K562 (cell line): Measurements from ENCODE around the gene EXOC4. TPM values are rescaled to one million over a fixed set of nuclear protein-coding genes. Genes with fewer than 3 reads are reported as not detected.

Source experiments
- ATAC-seq: fragments of 200-7000 bp; cut with Tn5 transposase; 3 replicates; pipeline ENCODE4 v1.9.1; 2020; ENCODE audit warnings: moderate library complexity
- BruUV-seq: library from RNA; stranded (reverse); fragments of 400-500 nt; replicated peaks from 2 replicates; lab custom pipeline; 2021; lab: Mats Ljungman, UMichigan
- CTCF ChIA-PET: fragments of 300-600 bp; formaldehyde crosslinking; extraction: SDS; loops from one replicate; lab custom pipeline; 2021; ENCODE audit warnings: low intra/inter-chr PET ratio; lab: Yijun Ruan, JAX
- POLR2A ChIA-PET: fragments of 300-600, 350-650 bp; sonication (Branson Sonifier 250); formaldehyde crosslinking; extraction: SDS; loops from one replicate; lab custom pipeline; 2021; ENCODE audit warnings: antibody characterized with exemption, inconsistent platforms; lab: Yijun Ruan, JAX
- DNase-seq, 4 experiments: peaks; one replicate each; pipeline versions ENCODE4 v3.0.0 to v3.0.0-alpha.2; 2011 to 2018; ENCODE audit warnings: low spot score in 3 of 4, mixed read lengths in 3 of 4; ENCODE audit errors: extremely low read depth in 1 of 4
- FAIRE-seq: peaks from 2 replicates; lab custom pipeline; 2011; peaks lifted over from hg19 to GRCh38; lab: Jason Lieb, UNC
- H2AFZ ChIP-seq: 2 replicates; pipeline ENCODE4 v1.6.0; 2011; ENCODE audit warnings: low read depth, low read length, control low read depth, inconsistent platforms
- H3K27ac ChIP-seq: fragments of 200-600 bp; 3 replicates; pipeline ENCODE4 v1.8.0; 2011; ENCODE audit warnings: low read depth, mild to moderate bottlenecking, control low read depth, inconsistent platforms, low read length, moderate library complexity, mixed read lengths; ENCODE audit errors: extremely low read depth
- H3K27me3 ChIP-seq, 2 experiments: fragments of 300-600 bp in 1 of 2; 2 replicates in 1 of 2; 3 replicates in 1 of 2; pipeline versions ENCODE4 v1.6.0 to v1.8.0; 2011; ENCODE audit warnings: inconsistent platforms in 2 of 2, low read length in 2 of 2, mild to moderate bottlenecking in 1 of 2, mixed read lengths in 1 of 2, moderate library complexity in 1 of 2; ENCODE audit not compliant: control insufficient read depth in 2 of 2, insufficient read depth in 2 of 2
- H3K36me3 ChIP-seq: fragments of 300-600 bp; 3 replicates; pipeline ENCODE4 v1.8.0; 2011; ENCODE audit warnings: mild to moderate bottlenecking, low read length, inconsistent platforms; ENCODE audit not compliant: control insufficient read depth, insufficient read depth
- H3K4me1 ChIP-seq, 2 experiments: fragments of 200-600 bp in 1 of 2; replicated peaks in 1 of 2; 2 replicates in 1 of 2; 3 replicates in 1 of 2; pipeline versions ENCODE4 v1.5.1 to v1.8.0; 2011; ENCODE audit warnings: inconsistent platforms in 2 of 2, low read length in 2 of 2, mild to moderate bottlenecking in 1 of 2, mixed read lengths in 1 of 2, moderate library complexity in 1 of 2; ENCODE audit not compliant: control insufficient read depth in 2 of 2, insufficient read depth in 2 of 2
- H3K4me2 ChIP-seq: 2 replicates; pipeline ENCODE4 v1.6.1; 2011; ENCODE audit warnings: low read length, control low read depth, inconsistent platforms, mixed read lengths; ENCODE audit not compliant: insufficient read depth
- H3K4me3 ChIP-seq: fragments of 200-600 bp; sonication (generic), shearing (Covaris generic); 2 replicates; pipeline ENCODE4 v1.5.1; 2016; ENCODE audit warnings: control low read depth, inconsistent platforms
- H3K79me2 ChIP-seq: fragments of 200-600 bp; 3 replicates; pipeline ENCODE4 v1.8.0; 2011; ENCODE audit warnings: low read length, inconsistent platforms; ENCODE audit not compliant: control insufficient read depth, insufficient read depth
- H3K9ac ChIP-seq, 2 experiments: 2 replicates each; pipeline versions ENCODE4 v1.6.0 to v1.6.1; 2011; ENCODE audit warnings: low read depth in 2 of 2, low read length in 2 of 2, control low read depth in 1 of 2, inconsistent platforms in 1 of 2, mild to moderate bottlenecking in 1 of 2, mixed read lengths in 1 of 2; ENCODE audit not compliant: insufficient read depth in 1 of 2
- H3K9me1 ChIP-seq: one replicate; pipeline ENCODE4 v1.6.0; 2011; ENCODE audit warnings: inconsistent platforms, mild to moderate bottlenecking, low read length, moderate library complexity; ENCODE audit not compliant: control insufficient read depth, insufficient read depth
- H3K9me3 ChIP-seq: replicated peaks from 2 replicates; pipeline ENCODE4 v1.5.1; 2011; ENCODE audit warnings: low read depth, low read length, inconsistent platforms; ENCODE audit not compliant: control insufficient read depth, insufficient read depth
- H4K20me1 ChIP-seq: replicated peaks from 2 replicates; pipeline ENCODE4 v1.6.1; 2011; ENCODE audit warnings: low read length, inconsistent platforms, mixed read lengths; ENCODE audit not compliant: control insufficient read depth, insufficient read depth
- ATF1 ChIP-seq, 2 experiments: fragments of 450-650 bp in 1 of 2; IDR thresholded peaks; 2 replicates each; pipeline ENCODE4 v1.6.1; 2016; ENCODE audit warnings: missing compliant biosample characterization in 1 of 2, missing genetic modification characterization in 1 of 2
- GABPB2 ChIP-seq: fragments of 250-450 bp; sonication (Bioruptor Pico); conservative IDR thresholded peaks from 2 replicates; pipeline ENCODE4 v1.5.1; 2021; ENCODE audit warnings: mild to moderate bottlenecking
- NCOA2 ChIP-seq, 2 experiments: fragments of 450-650 bp; IDR thresholded peaks; 2 replicates each; pipeline ENCODE4 v1.6.1; 2018; ENCODE audit warnings: mild to moderate bottlenecking in 2 of 2, moderate library complexity in 1 of 2; ENCODE audit not compliant: partially characterized antibody in 2 of 2
- THRAP3 ChIP-seq: fragments of 450-650 bp; IDR thresholded peaks from 2 replicates; pipeline ENCODE4 v1.6.1; 2016; ENCODE audit warnings: mild to moderate bottlenecking, inconsistent platforms, borderline replicate concordance
- WGBS: fragments of 100-300 bp; shearing (Covaris generic); methylation state at CpG from one replicate; pipeline ENCODE4 v1.1.6; 2016; ENCODE audit warnings: low coverage, mixed read lengths; ENCODE audit not compliant: insufficient coverage; ENCODE audit errors: missing lambda C conversion rate; 5-methylcytosine and 5-hydroxymethylcytosine counted together
- in situ Hi-C: fragments of 300-500 bp; cut with MboI; formaldehyde crosslinking; loops from 4 replicates; pipeline ENCODE4 v1.15.0; 2018; ENCODE audit warnings: inconsistent platforms, mixed read lengths
- intact Hi-C: fragments of 100-400 bp; cut with micrococcal nuclease; formaldehyde crosslinking; loops from 2 replicates; pipeline ENCODE4 v1.14.2; 2022
- polyA plus RNA-seq, 8 experiments: library from polyadenylated mRNA; depleted of rRNA in 4 of 8; stranded (reverse) in 5 of 8; unstranded in 3 of 8; fragments of >200 nt; fragmentation: Nextera tagmentation in 2 of 8; fragmentation: Illumina TruSeq in 1 of 8; extraction: Ambion mirVana in 2 of 8; extraction: Trizol in 1 of 8; gene quantifications; 2 replicates each; pipeline versions ENCODE4 v1.2.1 to v1.2.3, GENCODE V29; 2011 to 2014; ENCODE audit warnings: inconsistent platforms in 1 of 8, missing spikeins in 1 of 8
- total RNA-seq, 7 experiments: library from RNA; depleted of rRNA in 6 of 7; stranded (reverse); fragments of >200 nt in 6 of 7; fragmentation: Illumina TruSeq in 2 of 7; extraction: Trizol in 2 of 7; gene quantifications; 2 replicates each; pipeline versions ENCODE4 v1.2.1 to v1.2.3, GENCODE V29; 2011 to 2021; ENCODE audit warnings: low replicate concordance in 1 of 7
- TF ChIP-seq, protein P1 (sequence below): IDR thresholded peaks from 2 replicates; pipeline ENCODE4 v1.6.1; 2016; ENCODE audit warnings: missing genetic modification characterization, missing compliant biosample characterization

EXOC4 gene
- total and polyA plus RNA-seq, 9 of the 15 experiments (the other 6 are each of a cell fraction or from before 2014, with no cell fraction given) = 18.5 to 73.1 (median 46.6) TPM

DNA sequence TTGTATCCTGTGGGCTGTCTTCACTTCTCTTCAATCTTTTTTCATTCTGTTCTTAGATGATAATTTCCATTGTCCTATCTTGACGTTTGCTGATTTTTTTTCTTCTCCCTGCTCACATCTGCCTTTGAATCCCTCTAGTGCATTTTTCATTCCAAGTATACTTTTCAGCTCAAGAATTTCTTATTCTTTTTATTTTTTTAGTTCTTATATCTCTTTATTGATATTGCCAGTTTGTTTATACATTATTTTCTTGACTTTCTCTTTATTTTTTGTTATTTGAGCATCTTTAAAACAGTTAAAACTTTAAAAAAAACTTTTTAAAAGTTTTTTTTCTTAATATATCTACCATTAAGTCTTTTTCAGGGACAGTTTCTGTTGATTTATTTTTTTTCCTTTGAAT lies 100.9 kb downstream of the EXOC4 start:
- no TSS peak for BruUV-seq
- FAIRE-seq (no peak), ATAC-seq (no peak), DNase-seq (no peak)
- H3K9ac ChIP-seq = no peak overlapping the region
- H3K4me3 ChIP-seq = no peak overlapping the region
- H3K9me1 ChIP-seq = no peaks in the 10 kb centered on the region
- no peak overlapping the region for H2AFZ ChIP-seq
- ChIA-PET POLR2A (interaction anchor here (1.2 kb wide), 1 partner anchor 12 kb away, joined by 3 read pairs; no protein-coding TSS in a partner anchor), CTCF (no interaction called here)
- H3K79me2 ChIP-seq = peaks cover 9% of the 10 kb centered on the region; the same call in 1 of the 3 replicates
- intact Hi-C loops (no loop called here), in situ Hi-C loops (no loop called here)
- no peaks in the 10 kb centered on the region for H3K27me3 ChIP-seq
- H3K27ac ChIP-seq = no peak overlapping the region
- H4K20me1 ChIP-seq = no peaks in the 10 kb centered on the region
- H3K36me3 ChIP-seq = 0 out of 3 replicates have a peak, but pooled peaks cover 3% of the 10 kb centered on the region
- 0 out of 2 replicates have a peak, but pooled peaks cover 2% of the 10 kb centered on the region for H3K9me3 ChIP-seq
- peaks cover 0 to 15% of the 10 kb centered on the region in 2 experiments; a peak in 3 of 5 replicates for H3K4me1 ChIP-seq
- WGBS = 44% methylated on average over 1 of the region's 1 CpG
- no peak overlapping the region for H3K4me2 ChIP-seq
- no peak for TF ChIP-seq GABPB2 (CRISPR knock-in tag)
- TF ChIP-seq THRAP3 = peak; percentile 28; the same call in 1 of the 2 replicates
- no peak for TF ChIP-seq ATF1 (CRISPR knock-in tag; IDR thresholded peaks at IDR 0.05)
- no peak for TF ChIP-seq ATF1 (tag; IDR thresholded peaks at IDR 0.05)
- peak in 1 of 2 experiments; percentile 29 for TF ChIP-seq NCOA2 (IDR thresholded peaks at IDR 0.05; ENCODE audit: partially characterized antibody in 2 of 2)
- TF ChIP-seq, protein P1, sequence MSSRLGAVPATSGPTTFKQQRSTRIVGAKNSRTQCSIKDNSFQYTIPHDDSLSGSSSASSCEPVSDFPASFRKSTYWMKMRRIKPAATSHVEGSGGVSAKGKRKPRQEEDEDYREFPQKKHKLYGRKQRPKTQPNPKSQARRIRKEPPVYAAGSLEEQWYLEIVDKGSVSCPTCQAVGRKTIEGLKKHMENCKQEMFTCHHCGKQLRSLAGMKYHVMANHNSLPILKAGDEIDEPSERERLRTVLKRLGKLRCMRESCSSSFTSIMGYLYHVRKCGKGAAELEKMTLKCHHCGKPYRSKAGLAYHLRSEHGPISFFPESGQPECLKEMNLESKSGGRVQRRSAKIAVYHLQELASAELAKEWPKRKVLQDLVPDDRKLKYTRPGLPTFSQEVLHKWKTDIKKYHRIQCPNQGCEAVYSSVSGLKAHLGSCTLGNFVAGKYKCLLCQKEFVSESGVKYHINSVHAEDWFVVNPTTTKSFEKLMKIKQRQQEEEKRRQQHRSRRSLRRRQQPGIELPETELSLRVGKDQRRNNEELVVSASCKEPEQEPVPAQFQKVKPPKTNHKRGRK (tag) = peak; percentile 96
